DOHH2 (cell line): ENCODE results near the gene ZNF25.

Source experiments
- CTCF ChIP-seq: fragments of 200-600 bp; sonication (generic); IDR thresholded peaks from one replicate; pipeline ENCODE4 v1.5.1; 2014; ENCODE audit warnings: antibody characterized with exemption, mild to moderate bottlenecking, low read depth, low read length; ENCODE audit not compliant: poor library complexity, severe bottlenecking
- EZH2phosphoT487 ChIP-seq: fragments of 200-600 bp; sonication (generic); IDR thresholded peaks from 2 replicates; pipeline ENCODE4 v1.6.1; 2017; ENCODE audit warnings: borderline replicate concordance, mild to moderate bottlenecking, antibody characterized with exemption, low read length, moderate library complexity, mixed read lengths

- TF ChIP-seq CTCF (no peak), EZH2phosphoT487 (no peak)
Measured at GRCh38 chr10:38016354-38016753, 39.9 kb upstream of the ZNF25 start.
